NB4 (cell line): ENCODE results near the gene C6orf47.

Experiments
- DNase-seq: peaks from one replicate; pipeline ENCODE4 v3.0.0; 2010; ENCODE audit warnings: low read depth
- H3K4me3 ChIP-seq: one replicate; pipeline ENCODE4 v1.5.1; 2011; ENCODE audit warnings: mild to moderate bottlenecking, low read depth, low read length, moderate library complexity
- MYC ChIP-seq: IDR thresholded peaks from 2 replicates; pipeline ENCODE4 v1.6.1; 2011; ENCODE audit warnings: low read depth, low read length
- POLR2A ChIP-seq: IDR thresholded peaks from 2 replicates; pipeline ENCODE4 v1.6.1; 2011; ENCODE audit warnings: mild to moderate bottlenecking; ENCODE audit not compliant: insufficient read length; ENCODE audit errors: extremely low read depth
- TF ChIP-seq, protein P1 (sequence below): IDR thresholded peaks from 2 replicates; pipeline ENCODE4 v1.6.1; 2011; ENCODE audit warnings: low read depth, low read length
- TF ChIP-seq, protein P2 (sequence below): IDR thresholded peaks from one replicate; pipeline ENCODE4 v1.5.1; 2012; ENCODE audit warnings: low read depth, low read length

C6orf47 gene

DNA sequence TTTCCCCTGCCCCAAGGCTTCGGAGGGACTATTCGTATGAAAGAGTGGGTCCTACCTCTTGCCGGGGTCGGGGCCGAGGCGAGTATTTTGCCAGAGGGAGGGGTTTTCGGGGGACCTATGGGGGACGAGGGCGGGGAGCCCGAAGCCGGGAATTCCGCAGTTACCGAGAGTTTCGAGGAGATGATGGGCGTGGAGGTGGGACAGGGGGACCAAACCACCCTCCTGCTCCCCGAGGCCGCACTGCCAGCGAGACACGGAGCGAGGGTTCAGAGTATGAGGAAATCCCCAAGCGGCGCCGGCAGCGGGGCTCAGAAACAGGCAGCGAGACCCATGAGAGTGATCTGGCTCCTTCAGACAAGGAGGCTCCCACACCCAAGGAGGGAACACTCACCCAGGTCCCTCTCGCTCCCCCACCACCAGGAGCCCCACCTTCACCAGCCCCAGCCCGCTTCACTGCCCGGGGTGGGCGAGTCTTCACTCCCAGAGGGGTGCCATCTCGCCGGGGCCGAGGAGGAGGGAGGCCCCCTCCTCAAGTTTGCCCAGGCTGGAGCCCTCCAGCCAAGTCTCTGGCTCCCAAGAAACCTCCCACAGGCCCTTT lies 28.8 kb downstream of the C6orf47 start:
- no peak for DNase-seq
- TF ChIP-seq, protein P1, sequence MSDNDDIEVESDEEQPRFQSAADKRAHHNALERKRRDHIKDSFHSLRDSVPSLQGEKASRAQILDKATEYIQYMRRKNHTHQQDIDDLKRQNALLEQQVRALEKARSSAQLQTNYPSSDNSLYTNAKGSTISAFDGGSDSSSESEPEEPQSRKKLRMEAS, result no peak
- TF ChIP-seq POLR2A, result peak; percentile 32
- no peak overlapping the region for H3K4me3 ChIP-seq

DNA sequence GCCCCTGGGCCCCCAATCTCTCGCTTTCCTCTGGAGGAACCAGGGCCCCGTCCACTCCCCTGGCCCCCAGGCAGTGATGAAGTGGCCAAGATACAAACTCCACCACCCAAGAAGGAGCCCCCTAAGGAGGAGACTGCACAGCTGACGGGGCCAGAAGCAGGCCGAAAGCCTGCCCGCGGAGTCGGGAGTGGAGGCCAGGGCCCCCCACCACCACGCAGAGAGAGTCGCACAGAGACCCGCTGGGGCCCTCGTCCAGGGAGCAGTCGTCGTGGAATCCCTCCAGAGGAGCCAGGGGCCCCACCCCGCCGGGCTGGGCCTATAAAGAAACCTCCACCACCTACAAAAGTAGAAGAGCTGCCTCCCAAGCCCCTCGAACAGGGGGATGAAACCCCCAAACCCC lies 29.4 kb downstream of the C6orf47 start:
- DNase-seq, result no peak
- no peak overlapping the region for H3K4me3 ChIP-seq
- TF ChIP-seq, protein P2, sequence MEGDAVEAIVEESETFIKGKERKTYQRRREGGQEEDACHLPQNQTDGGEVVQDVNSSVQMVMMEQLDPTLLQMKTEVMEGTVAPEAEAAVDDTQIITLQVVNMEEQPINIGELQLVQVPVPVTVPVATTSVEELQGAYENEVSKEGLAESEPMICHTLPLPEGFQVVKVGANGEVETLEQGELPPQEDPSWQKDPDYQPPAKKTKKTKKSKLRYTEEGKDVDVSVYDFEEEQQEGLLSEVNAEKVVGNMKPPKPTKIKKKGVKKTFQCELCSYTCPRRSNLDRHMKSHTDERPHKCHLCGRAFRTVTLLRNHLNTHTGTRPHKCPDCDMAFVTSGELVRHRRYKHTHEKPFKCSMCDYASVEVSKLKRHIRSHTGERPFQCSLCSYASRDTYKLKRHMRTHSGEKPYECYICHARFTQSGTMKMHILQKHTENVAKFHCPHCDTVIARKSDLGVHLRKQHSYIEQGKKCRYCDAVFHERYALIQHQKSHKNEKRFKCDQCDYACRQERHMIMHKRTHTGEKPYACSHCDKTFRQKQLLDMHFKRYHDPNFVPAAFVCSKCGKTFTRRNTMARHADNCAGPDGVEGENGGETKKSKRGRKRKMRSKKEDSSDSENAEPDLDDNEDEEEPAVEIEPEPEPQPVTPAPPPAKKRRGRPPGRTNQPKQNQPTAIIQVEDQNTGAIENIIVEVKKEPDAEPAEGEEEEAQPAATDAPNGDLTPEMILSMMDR, result no peak
- TF ChIP-seq, protein P1, result no peak
- no peak for TF ChIP-seq MYC
- TF ChIP-seq POLR2A, result no peak

DNA sequence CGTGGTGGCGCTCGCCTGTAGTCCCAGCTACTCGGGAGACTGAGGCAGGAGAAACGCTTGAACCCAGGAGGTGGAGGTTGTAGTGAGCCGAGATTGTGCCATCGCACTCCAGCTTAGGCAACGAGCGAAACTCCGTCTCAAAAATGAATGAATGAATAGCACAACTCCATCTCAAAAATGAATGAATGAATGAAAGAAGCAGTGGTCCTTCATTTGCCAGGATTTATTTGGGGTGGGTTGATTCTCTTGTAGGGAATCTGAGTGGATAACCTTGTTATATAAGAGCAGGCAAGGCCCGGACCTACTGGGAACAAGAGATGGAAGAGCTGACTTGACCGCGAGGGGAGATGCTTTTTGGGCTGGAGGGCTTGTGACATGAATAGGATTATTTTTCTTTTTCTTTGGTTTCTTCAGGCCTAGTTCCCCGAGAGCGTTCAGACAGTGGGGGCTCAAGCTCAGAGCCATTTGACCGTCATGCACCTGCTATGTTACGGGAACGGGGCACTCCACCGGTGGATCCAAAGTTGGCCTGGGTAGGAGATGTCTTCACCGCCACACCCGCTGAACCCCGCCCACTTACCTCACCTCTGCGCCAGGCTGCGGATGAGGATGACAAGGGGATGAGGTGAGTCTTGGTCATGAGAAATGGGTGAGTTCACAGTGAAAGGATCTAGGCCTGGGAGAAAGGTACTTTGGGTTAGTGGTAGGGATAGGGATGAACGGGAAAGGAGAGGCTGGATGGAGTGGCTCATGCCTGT lies 30.2 kb downstream of the C6orf47 start:
- no peak overlapping the region for H3K4me3 ChIP-seq
- TF ChIP-seq, protein P2, result no peak
- TF ChIP-seq POLR2A, result no peak
- TF ChIP-seq, protein P1, result no peak
- TF ChIP-seq MYC, result no peak
- no peak for DNase-seq

- no peak for DNase-seq
- TF ChIP-seq, protein P1, result no peak
- no peak for TF ChIP-seq MYC
- TF ChIP-seq, protein P2, result no peak
- TF ChIP-seq POLR2A, result no peak
Measured at GRCh38 chr6:31629014-31629413, 31.6 kb downstream of the C6orf47 start.

DNA sequence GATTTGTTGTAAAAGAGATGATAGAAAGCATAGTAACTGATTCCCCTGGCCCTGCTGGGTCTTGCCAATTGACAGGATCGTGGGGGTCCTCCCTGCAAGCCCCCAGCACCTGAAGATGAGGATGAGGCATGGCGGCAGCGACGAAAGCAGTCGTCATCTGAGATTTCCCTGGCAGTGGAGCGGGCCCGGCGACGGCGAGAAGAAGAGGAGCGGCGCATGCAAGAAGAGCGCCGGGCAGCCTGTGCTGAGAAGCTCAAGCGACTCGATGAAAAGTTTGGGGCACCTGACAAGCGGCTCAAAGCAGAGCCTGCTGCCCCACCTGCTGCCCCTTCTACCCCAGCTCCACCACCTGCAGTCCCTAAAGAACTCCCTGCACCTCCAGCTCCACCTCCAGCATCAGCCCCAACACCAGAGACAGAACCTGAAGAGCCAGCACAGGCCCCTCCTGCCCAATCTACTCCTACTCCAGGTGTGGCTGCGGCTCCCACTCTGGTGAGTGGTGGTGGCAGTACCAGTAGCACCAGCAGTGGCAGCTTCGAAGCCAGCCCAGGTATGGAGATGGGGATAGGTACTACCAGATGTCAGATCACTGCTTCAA lies 32.8 kb downstream of the C6orf47 start:
- TF ChIP-seq MYC (no peak), POLR2A (no peak)
- TF ChIP-seq, protein P2, result no peak
- TF ChIP-seq, protein P1, result no peak
- no peak for DNase-seq
- no peak overlapping the region for H3K4me3 ChIP-seq

More at GRCh38 chr6:31629014-31629413, 31.6 kb downstream of the C6orf47 start:
- no peak overlapping the region for H3K4me3 ChIP-seq

- no peak overlapping the region for H3K4me3 ChIP-seq
- TF ChIP-seq, protein P2, result no peak
- TF ChIP-seq, protein P1, result no peak
- no peak for TF ChIP-seq POLR2A
- DNase-seq, result no peak
Measured at GRCh38 chr6:31626952-31627351, 33.6 kb downstream of the C6orf47 start.
